Trophoblast cell (in vitro differentiated cells and primary cell): ENCODE measurements around the gene PADI2.

Experiments
- DNase-seq, 2 donors: peaks; one replicate each; pipeline ENCODE4 v3.0.0-alpha.2; 2016
- H2AFZ ChIP-seq: 2 replicates; pipeline ENCODE4 v1.6.1; 2013; ENCODE audit warnings: low read length, moderate library complexity, mild to moderate bottlenecking; ENCODE audit not compliant: insufficient read depth, poor library complexity
- H2AK5ac ChIP-seq: 2 replicates; pipeline ENCODE4 v1.6.1; 2013; ENCODE audit warnings: mild to moderate bottlenecking, low read length
- H2BK120ac ChIP-seq: 2 replicates; pipeline ENCODE4 v1.6.1; 2013; ENCODE audit warnings: low read length, mild to moderate bottlenecking, moderate library complexity; ENCODE audit not compliant: insufficient read depth, poor library complexity
- H2BK12ac ChIP-seq: 2 replicates; pipeline ENCODE4 v1.6.1; 2013; ENCODE audit warnings: mild to moderate bottlenecking, low read length, moderate library complexity
- H2BK5ac ChIP-seq: 2 replicates; pipeline ENCODE4 v1.6.1; 2013; ENCODE audit warnings: low read length, low read depth, moderate library complexity, mild to moderate bottlenecking; ENCODE audit not compliant: poor library complexity
- H3K14ac ChIP-seq: 2 replicates; pipeline ENCODE4 v1.6.1; 2013; ENCODE audit warnings: mild to moderate bottlenecking, low read length
- H3K18ac ChIP-seq: 2 replicates; pipeline ENCODE4 v1.6.1; 2013; ENCODE audit warnings: mild to moderate bottlenecking, low read length
- H3K23ac ChIP-seq: 2 replicates; pipeline ENCODE4 v1.6.1; 2013; ENCODE audit warnings: low read length
- H3K27ac ChIP-seq: 2 replicates; pipeline ENCODE4 v1.5.1; 2013; ENCODE audit warnings: low read depth, mild to moderate bottlenecking, inconsistent platforms, low read length, moderate library complexity
- H3K27me3 ChIP-seq: 2 replicates; pipeline ENCODE4 v1.6.1; 2013; ENCODE audit warnings: inconsistent platforms, mild to moderate bottlenecking, low read length, moderate library complexity; ENCODE audit not compliant: insufficient read depth
- H3K36me3 ChIP-seq, 2 experiments: 1 replicate in 1 of 2; 2 replicates in 1 of 2; pipeline ENCODE4 v1.6.1; 2013; ENCODE audit warnings: low read length in 2 of 2, mild to moderate bottlenecking in 2 of 2, moderate library complexity in 1 of 2; ENCODE audit not compliant: insufficient read depth in 2 of 2, control insufficient read depth in 1 of 2
- H3K4ac ChIP-seq: 2 replicates; pipeline ENCODE4 v1.6.1; 2013; ENCODE audit warnings: low read depth, mild to moderate bottlenecking, low read length, moderate library complexity
- H3K4me1 ChIP-seq, 2 experiments: 1 replicate in 1 of 2; 2 replicates in 1 of 2; pipeline ENCODE4 v1.6.1; 2013; ENCODE audit warnings: low read length in 2 of 2, mild to moderate bottlenecking in 2 of 2, moderate library complexity in 1 of 2; ENCODE audit not compliant: insufficient read depth in 2 of 2, control insufficient read depth in 1 of 2
- H3K4me2 ChIP-seq: 2 replicates; pipeline ENCODE4 v1.6.1; 2013; ENCODE audit warnings: inconsistent platforms, mild to moderate bottlenecking, low read length, moderate library complexity
- H3K4me3 ChIP-seq: 2 replicates; pipeline ENCODE4 v1.5.1; 2013; ENCODE audit warnings: mild to moderate bottlenecking, low read depth, low read length, inconsistent platforms
- H3K79me1 ChIP-seq: one replicate; pipeline ENCODE4 v1.6.1; 2013; ENCODE audit warnings: low read length
- H3K79me2 ChIP-seq: 2 replicates; pipeline ENCODE4 v1.6.1; 2013; ENCODE audit warnings: low read length, mild to moderate bottlenecking; ENCODE audit not compliant: control insufficient read depth, insufficient read depth, poor library complexity
- H3K9ac ChIP-seq: 2 replicates; pipeline ENCODE4 v1.6.1; 2013; ENCODE audit warnings: mild to moderate bottlenecking, low read length
- H3K9me3 ChIP-seq: 2 replicates; pipeline ENCODE4 v1.6.1; 2013; ENCODE audit warnings: low read depth, mild to moderate bottlenecking, control low read depth, inconsistent platforms, low read length; ENCODE audit not compliant: insufficient read depth
- H4K12ac ChIP-seq: 2 replicates; pipeline ENCODE4 v1.6.1; 2013; ENCODE audit warnings: low read depth, mild to moderate bottlenecking, low read length, moderate library complexity
- H4K8ac ChIP-seq: 2 replicates; pipeline ENCODE4 v1.6.1; 2013; ENCODE audit warnings: low read depth, mild to moderate bottlenecking, low read length, moderate library complexity
- H4K91ac ChIP-seq: one replicate; pipeline ENCODE4 v1.6.1; 2013; ENCODE audit warnings: low read depth, mild to moderate bottlenecking, low read length, moderate library complexity
- WGBS: extraction: QIAGEN DNeasy Blood & Tissue Kit; methylation state at CpG from one replicate; pipeline ENCODE4 v1.1.7; 2013; ENCODE audit warnings: missing lambda C conversion rate; ENCODE audit not compliant: insufficient read length, insufficient coverage; ENCODE audit errors: extremely low coverage; 5-methylcytosine and 5-hydroxymethylcytosine counted together

Gene PADI2

DNA sequence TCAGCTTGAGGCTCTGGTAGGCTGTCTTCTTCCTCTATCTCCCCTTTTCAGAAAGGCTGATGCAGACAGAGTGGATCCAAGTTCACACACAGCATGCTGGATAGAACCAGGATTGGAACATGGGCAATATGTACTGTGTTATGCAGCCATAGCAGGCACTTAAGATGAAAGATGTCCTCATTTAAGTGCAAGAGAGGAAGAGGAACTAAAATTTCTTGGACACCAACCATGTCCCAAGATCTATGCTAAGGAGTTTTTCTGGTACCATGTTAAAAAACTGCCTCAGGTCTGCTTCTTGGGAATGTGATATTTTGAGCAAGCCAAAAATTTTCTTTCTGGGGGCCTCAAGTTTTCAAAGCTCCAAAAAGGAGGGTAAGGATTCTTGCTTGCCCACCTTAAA, 66.6 kb downstream of the PADI2 start:
- Histone ChIP-seq H2BK5ac (no peak overlapping the region), H2BK12ac (no peak overlapping the region), H3K27me3 (no peaks in the 10 kb centered on the region), H3K23ac (no peak overlapping the region), H3K79me1 (peaks cover 2% of the 10 kb centered on the region), H2AK5ac (no peak overlapping the region), H2AFZ (no peak overlapping the region), H3K9ac (no peak overlapping the region), H4K8ac (no peak overlapping the region), H3K36me3 (peaks cover 7 to 9% of the 10 kb centered on the region in 2 experiments), H3K4me1 (peaks cover 0 to 7% of the 10 kb centered on the region in 2 experiments), H3K18ac (no peak overlapping the region), H3K14ac (no peak overlapping the region), H4K12ac (no peak overlapping the region), H3K4me2 (peak overlapping the region; percentile 100), H2BK120ac (no peak overlapping the region), H4K91ac (no peak overlapping the region), H3K9me3 (peaks cover 2% of the 10 kb centered on the region), H3K4me3 (no peak overlapping the region), H3K4ac (peak overlapping the region; percentile 99), H3K79me2 (peaks cover 7% of the 10 kb centered on the region), H3K27ac (no peak overlapping the region)
- no peak for DNase-seq

- no peak overlapping the region for H2BK12ac ChIP-seq
- no peak overlapping the region for H2AFZ ChIP-seq
- no peak overlapping the region for H3K23ac ChIP-seq
- peaks cover 2% of the 10 kb centered on the region for H3K9me3 ChIP-seq
- no peak overlapping the region for H3K14ac ChIP-seq
- no peak overlapping the region for H2AK5ac ChIP-seq
- H2BK120ac ChIP-seq = no peak overlapping the region
- H3K79me2 ChIP-seq = peaks cover 7% of the 10 kb centered on the region
- WGBS = no CpG with 5 or more reads among the region's 1 CpG
- no peak overlapping the region for H4K8ac ChIP-seq
- no peak overlapping the region for H2BK5ac ChIP-seq
- no peak overlapping the region for H4K91ac ChIP-seq
- no peak for DNase-seq
- peaks cover 0 to 7% of the 10 kb centered on the region in 2 experiments for H3K4me1 ChIP-seq
- peaks cover 7 to 9% of the 10 kb centered on the region in 2 experiments for H3K36me3 ChIP-seq
- no peak overlapping the region for H4K12ac ChIP-seq
- no peak overlapping the region for H3K4me2 ChIP-seq
- peaks cover 2% of the 10 kb centered on the region for H3K79me1 ChIP-seq
- no peak overlapping the region for H3K27ac ChIP-seq
- no peaks in the 10 kb centered on the region for H3K27me3 ChIP-seq
- H3K18ac ChIP-seq = no peak overlapping the region
- no peak overlapping the region for H3K4me3 ChIP-seq
- no peak overlapping the region for H3K9ac ChIP-seq
- peak overlapping the region; percentile 38 for H3K4ac ChIP-seq
These were observed 67.2 kb downstream of the PADI2 start for GRCh38 chr1:17052038-17052437.

- no peak overlapping the region for H2AFZ ChIP-seq
- H4K91ac ChIP-seq = no peak overlapping the region
- H3K9me3 ChIP-seq = no peaks in the 10 kb centered on the region
- H3K79me2 ChIP-seq = no peaks in the 10 kb centered on the region
- H3K79me1 ChIP-seq = no peaks in the 10 kb centered on the region
- H2AK5ac ChIP-seq = no peak overlapping the region
- H3K4me3 ChIP-seq = no peak overlapping the region
- H3K4ac ChIP-seq = no peak overlapping the region
- H4K8ac ChIP-seq = no peak overlapping the region
- no peak overlapping the region for H3K4me2 ChIP-seq
- peaks cover 0 to 2% of the 10 kb centered on the region in 2 experiments for H3K4me1 ChIP-seq
- WGBS = no CpG with 5 or more reads among the region's 5 CpGs
- H3K18ac ChIP-seq = no peak overlapping the region
- H3K27me3 ChIP-seq = no peaks in the 10 kb centered on the region
- no peak for DNase-seq
- peaks cover 14 to 19% of the 10 kb centered on the region in 2 experiments for H3K36me3 ChIP-seq
- no peak overlapping the region for H2BK12ac ChIP-seq
- no peak overlapping the region for H4K12ac ChIP-seq
- H3K14ac ChIP-seq = no peak overlapping the region
- H3K23ac ChIP-seq = no peak overlapping the region
- H3K9ac ChIP-seq = no peak overlapping the region
- H2BK120ac ChIP-seq = no peak overlapping the region
- no peak overlapping the region for H3K27ac ChIP-seq
- no peak overlapping the region for H2BK5ac ChIP-seq
These were observed 71.3 kb downstream of the PADI2 start for GRCh38 chr1:17047924-17048323.

DNA sequence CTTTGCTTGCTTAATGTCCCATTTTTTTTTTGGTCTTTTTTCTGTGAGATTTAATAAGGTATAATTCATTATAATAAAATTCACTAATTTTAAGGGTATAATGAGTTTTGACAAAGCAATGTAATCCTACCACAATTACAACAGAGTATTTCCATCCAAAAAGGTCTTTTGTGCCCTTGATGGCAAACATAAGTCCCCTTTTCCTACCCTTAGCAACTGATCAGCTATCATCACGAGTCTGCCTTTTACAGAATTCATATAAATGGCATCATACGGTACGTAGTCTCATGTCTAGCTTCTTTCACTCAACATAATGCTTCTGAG, 73.0 kb downstream of the PADI2 start:
- Histone ChIP-seq H4K91ac (no peak overlapping the region), H2AK5ac (no peak overlapping the region), H2BK120ac (no peak overlapping the region), H3K4me1 (no peaks in the 10 kb centered on the region), H3K9ac (no peak overlapping the region), H3K4ac (no peak overlapping the region), H3K18ac (no peak overlapping the region), H3K4me3 (no peak overlapping the region), H3K14ac (no peak overlapping the region), H4K12ac (no peak overlapping the region), H3K4me2 (no peak overlapping the region), H3K27ac (no peak overlapping the region), H2AFZ (no peak overlapping the region), H3K79me2 (no peaks in the 10 kb centered on the region), H3K9me3 (no peaks in the 10 kb centered on the region), H2BK5ac (no peak overlapping the region), H3K27me3 (no peaks in the 10 kb centered on the region), H3K36me3 (peaks cover 22 to 24% of the 10 kb centered on the region in 2 experiments), H2BK12ac (no peak overlapping the region), H3K79me1 (no peaks in the 10 kb centered on the region), H4K8ac (no peak overlapping the region), H3K23ac (no peak overlapping the region)
- no CpG with 5 or more reads among the region's 3 CpGs for WGBS
- no peak for DNase-seq
